PC-9 (cell line): Measurements from ENCODE around the gene ARMC12. TPM values are rescaled to one million over a fixed set of nuclear protein-coding genes. Genes with fewer than 3 reads are reported as not detected.

Experiments used
- BruUV-seq: library from RNA; stranded (reverse); fragments of 400-500 nt; replicated peaks from 2 replicates; lab custom pipeline; 2021; lab: Mats Ljungman, UMichigan
- CTCF ChIA-PET: fragments of 300-600 bp; sonication (Branson Sonifier 250); formaldehyde crosslinking; loops from one replicate; lab custom pipeline; 2022; ENCODE audit warnings: antibody characterized with exemption; lab: Charles Lee
- POLR2A ChIA-PET: fragments of 300-600 bp; sonication (Branson Sonifier 250); formaldehyde crosslinking; loops from one replicate; lab custom pipeline; 2022; ENCODE audit warnings: antibody characterized with exemption; ENCODE audit not compliant: unreplicated experiment; lab: Charles Lee
- DNase-seq, 2 experiments: peaks; one replicate each; pipeline versions ENCODE4 v3.0.0 to v3.0.0-alpha.2; 2015 to 2022; ENCODE audit warnings: mixed read lengths in 1 of 2
- H2AFZ ChIP-seq: fragments of 200-600 bp; sonication (generic); 2 replicates; pipeline ENCODE4 v1.8.1; 2017; ENCODE audit warnings: antibody characterized with exemption
- H3F3A ChIP-seq: fragments of 200-600 bp; sonication (generic); 2 replicates; pipeline ENCODE4 v1.8.1; 2017; ENCODE audit warnings: antibody characterized with exemption, mild to moderate bottlenecking, low read depth; ENCODE audit not compliant: insufficient read depth
- H3K27ac ChIP-seq: fragments of 200-600 bp; sonication (generic); 2 replicates; pipeline ENCODE4 v1.6.1; 2016; ENCODE audit warnings: mixed run types
- H3K27me3 ChIP-seq: fragments of 200-600 bp; sonication (generic); 2 replicates; pipeline ENCODE4 v1.6.1; 2016; ENCODE audit warnings: low read depth, mixed run types; ENCODE audit not compliant: insufficient read depth
- H3K36me3 ChIP-seq: fragments of 200-600 bp; sonication (generic); 2 replicates; pipeline ENCODE4 v1.6.1; 2016; ENCODE audit warnings: low read depth, mixed run types
- H3K4me1 ChIP-seq: fragments of 200-600 bp; sonication (generic); replicated peaks from 2 replicates; pipeline ENCODE4 v1.6.1; 2016; ENCODE audit warnings: mixed run types; ENCODE audit not compliant: insufficient read depth
- H3K4me2 ChIP-seq: fragments of 200-600 bp; sonication (generic); 2 replicates; pipeline ENCODE4 v1.6.1; 2017; ENCODE audit warnings: mixed run types
- H3K4me3 ChIP-seq: fragments of 200-600 bp; sonication (generic); 2 replicates; pipeline ENCODE4 v1.6.1; 2016; ENCODE audit warnings: mixed run types
- H3K79me2 ChIP-seq: fragments of 200-600 bp; sonication (generic); 2 replicates; pipeline ENCODE4 v1.6.1; 2017; ENCODE audit warnings: low read depth, mixed run types
- H3K9me2 ChIP-seq: fragments of 200-600 bp; sonication (generic); 2 replicates; pipeline ENCODE4 v1.8.1; 2017; ENCODE audit warnings: mild to moderate bottlenecking; ENCODE audit not compliant: insufficient read depth
- H3K9me3 ChIP-seq: fragments of 200-600 bp; sonication (generic); 2 replicates; pipeline ENCODE4 v1.8.1; 2016; ENCODE audit warnings: low read depth; ENCODE audit not compliant: insufficient read depth
- H4K20me1 ChIP-seq: fragments of 200-600 bp; sonication (generic); 2 replicates; pipeline ENCODE4 v1.8.1; 2017; ENCODE audit not compliant: insufficient read depth
- CTCF ChIP-seq: fragments of 200-600 bp; sonication (generic); conservative IDR thresholded peaks from 2 replicates; pipeline ENCODE4 v1.6.1; 2017; ENCODE audit warnings: mixed run types, antibody characterized with exemption, mild to moderate bottlenecking, moderate library complexity
- EZH2 ChIP-seq: fragments of 200-600 bp; sonication (generic); IDR thresholded peaks from 2 replicates; pipeline ENCODE4 v1.8.0; 2017; ENCODE audit warnings: antibody characterized with exemption, low read depth
- intact Hi-C: fragments of 100-400 bp; cut with micrococcal nuclease; formaldehyde crosslinking; loops from one replicate; pipeline ENCODE4 v1.10.0; 2022; ENCODE audit not compliant: unreplicated experiment
- total RNA-seq: library from RNA; stranded (reverse); gene quantifications from 2 replicates; pipeline ENCODE4 v1.2.3, GENCODE V29; 2021

ARMC12 gene
- total RNA-seq, 1 experiment from 2014 or later, result 0.57 TPM

- intact Hi-C loops, result no loop called here
- DNase-seq, result no peak
These were observed 22.6 kb downstream of the ARMC12 start for GRCh38 chr6:35759426-35759825.

GRCh38 chr6:35765739-35766138 lies 28.9 kb downstream of the ARMC12 start:
- BruUV-seq, result no TSS peak
- TF ChIP-seq EZH2 (no peak), CTCF (no peak)
- H3K9me3 ChIP-seq, result no peaks in the 10 kb centered on the region
- intact Hi-C loops, result no loop called here
- no peak overlapping the region for H3K27ac ChIP-seq
- no peaks in the 10 kb centered on the region for H4K20me1 ChIP-seq
- no peaks in the 10 kb centered on the region for H3K36me3 ChIP-seq
- ChIA-PET POLR2A (no interaction called here), CTCF (no interaction called here)
- DNase-seq, result no peak
- H3K79me2 ChIP-seq, result no peaks in the 10 kb centered on the region
- H3K4me2 ChIP-seq, result no peak overlapping the region
- no peaks in the 10 kb centered on the region for H3K4me1 ChIP-seq
- no peak overlapping the region for H2AFZ ChIP-seq
- no peaks in the 10 kb centered on the region for H3K9me2 ChIP-seq
- H3F3A ChIP-seq, result 0 out of 2 replicates have a peak, but pooled peaks cover 4% of the 10 kb centered on the region
- peaks cover 8% of the 10 kb centered on the region; the same call in 1 of the 2 replicates for H3K27me3 ChIP-seq
- H3K4me3 ChIP-seq, result no peak overlapping the region

More at GRCh38 chr6:35759426-35759825, 22.6 kb downstream of the ARMC12 start:
- CTCF ChIA-PET, result interaction anchor here (0.6 kb wide), 1 partner anchor 255 kb away, joined by 3 read pairs; no protein-coding TSS in a partner anchor
- no peaks in the 10 kb centered on the region for H3K9me2 ChIP-seq
- no peaks in the 10 kb centered on the region for H3K36me3 ChIP-seq
- no peaks in the 10 kb centered on the region for H3K9me3 ChIP-seq
- H3K27me3 ChIP-seq, result peaks cover 4% of the 10 kb centered on the region; the same call in 1 of the 2 replicates
- H3K79me2 ChIP-seq, result no peaks in the 10 kb centered on the region
- H2AFZ ChIP-seq, result no peak overlapping the region
- H3K4me1 ChIP-seq, result peaks cover 9% of the 10 kb centered on the region
- no TSS peak for BruUV-seq
- H3K27ac ChIP-seq, result no peak overlapping the region
- H3K4me3 ChIP-seq, result no peak overlapping the region
- TF ChIP-seq CTCF (no peak), EZH2 (no peak)
- H3F3A ChIP-seq, result peaks cover 13% of the 10 kb centered on the region
- no peak overlapping the region for H3K4me2 ChIP-seq
- POLR2A ChIA-PET, result interaction anchor here (0.7 kb wide), 1 partner anchor 463 kb away, joined by 5 read pairs; no protein-coding TSS in a partner anchor
- no peaks in the 10 kb centered on the region for H4K20me1 ChIP-seq

- no peak overlapping the region for H3K4me2 ChIP-seq
- CTCF ChIA-PET, result interaction anchor here (0.6 kb wide), 1 partner anchor 221 kb away, joined by 3 read pairs; no protein-coding TSS in a partner anchor
- POLR2A ChIA-PET, result no interaction called here
- no peaks in the 10 kb centered on the region for H3K36me3 ChIP-seq
- H3K4me3 ChIP-seq, result no peak overlapping the region
- no peaks in the 10 kb centered on the region for H3K9me3 ChIP-seq
- no peaks in the 10 kb centered on the region for H3K9me2 ChIP-seq
- 0 out of 2 replicates have a peak, but pooled peaks cover under 1% of the 10 kb centered on the region for H3F3A ChIP-seq
- TF ChIP-seq EZH2, result no peak
- no peak for TF ChIP-seq CTCF
- H3K27me3 ChIP-seq, result peaks cover 7% of the 10 kb centered on the region; the same call in 1 of the 2 replicates
- no peak overlapping the region for H3K27ac ChIP-seq
- no TSS peak for BruUV-seq
- H3K79me2 ChIP-seq, result no peaks in the 10 kb centered on the region
- intact Hi-C loops, result no loop called here
- no peaks in the 10 kb centered on the region for H3K4me1 ChIP-seq
- no peaks in the 10 kb centered on the region for H4K20me1 ChIP-seq
- H2AFZ ChIP-seq, result no peak overlapping the region
- no peak for DNase-seq
These were observed 32.4 kb downstream of the ARMC12 start for GRCh38 chr6:35769211-35769610.
